Measurements from ENCODE around the gene DMRT3. TPM values are rescaled to one million over a fixed set of nuclear protein-coding genes. Genes with fewer than 3 reads are reported as not detected.
"Not testable (repeated sequence)": the region's sequence is repeated elsewhere in the genome, so short reads cannot be mapped to it uniquely, and the experiment has no call there.

Gene DMRT3
- total RNA-seq, 1 donor from 2014 or later = not detected

GRCh38 chr9:971901-972500 lies 4.5 kb upstream of the DMRT3 start:
- DNase-seq = no peak

DNA sequence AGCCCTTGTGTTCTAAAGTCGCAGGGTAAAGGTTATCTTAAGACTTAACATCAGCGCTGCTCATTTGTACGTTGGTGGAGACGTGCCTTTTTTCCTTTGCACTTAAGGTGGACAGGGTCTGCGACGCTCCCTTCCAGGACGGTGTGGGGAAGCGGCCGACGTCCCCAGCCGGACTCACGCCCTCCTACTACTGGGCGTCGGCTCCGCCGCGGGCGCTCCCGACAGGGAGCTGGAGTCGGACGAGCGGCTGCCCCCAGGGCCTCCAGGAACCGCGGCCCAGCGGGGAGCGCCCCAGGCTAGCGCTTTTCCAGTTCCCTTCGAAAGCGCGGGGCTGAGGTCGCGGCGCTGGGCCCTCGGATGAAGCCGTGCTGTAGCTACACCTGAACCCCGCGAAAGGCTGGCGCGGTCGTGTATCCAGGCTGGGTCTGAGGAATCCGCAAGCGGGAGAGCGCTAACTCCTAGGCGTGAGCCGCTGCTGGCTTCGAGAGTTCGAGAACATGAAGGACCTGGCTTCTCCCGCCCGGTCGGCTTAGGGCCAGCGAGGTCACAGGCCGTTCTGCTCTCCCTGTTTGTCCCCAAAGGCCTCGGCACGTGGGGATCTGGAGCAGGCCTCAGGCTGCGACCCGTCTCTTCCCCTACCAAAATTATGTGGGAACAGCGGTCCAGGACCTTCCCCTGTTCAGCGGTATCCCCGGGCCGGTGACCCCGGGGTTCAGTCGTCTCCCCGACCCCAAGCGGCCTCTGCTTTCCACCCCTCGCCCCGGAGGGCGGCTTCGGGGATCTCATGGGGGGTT lies 3.8 kb upstream of the DMRT3 start:
- DNase-seq = peak; percentile 10

DNA sequence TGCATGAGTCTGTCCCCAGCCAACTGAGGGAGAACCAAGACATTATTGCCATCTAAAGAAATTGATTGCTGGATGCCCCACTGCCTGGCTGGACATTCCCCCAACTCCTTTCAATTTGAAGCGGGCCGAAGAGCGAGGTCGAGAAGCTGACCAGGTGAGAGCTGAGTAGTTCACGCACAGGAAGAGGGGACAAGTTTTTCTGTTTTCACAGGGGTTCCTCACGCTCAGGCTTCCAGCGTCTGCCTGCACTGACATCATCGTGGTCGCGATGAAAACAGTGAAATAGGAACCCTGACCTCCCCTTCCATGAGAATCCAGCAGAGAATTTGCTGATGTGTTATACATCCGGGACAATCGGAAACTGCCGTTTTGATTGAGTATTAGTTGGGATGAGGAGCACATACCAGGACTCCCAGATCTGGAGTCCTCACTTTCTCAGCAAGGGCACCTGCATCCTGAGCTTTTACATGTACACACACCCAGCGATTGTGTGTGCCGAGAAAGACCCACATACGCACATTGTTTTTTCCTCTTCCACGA lies 3.1 kb upstream of the DMRT3 start:
- DNase-seq = no peak

GRCh38 chr9:974031-974995 lies 2.1 kb upstream of the DMRT3 start:
- no peak for DNase-seq

GRCh38 chr9:974996-975739 lies 1.3 kb upstream of the DMRT3 start:
- DNase-seq = no peak

- DNase-seq = no peak
Measured at GRCh38 chr9:975740-976257, 656 bp upstream of the DMRT3 start.

DNA sequence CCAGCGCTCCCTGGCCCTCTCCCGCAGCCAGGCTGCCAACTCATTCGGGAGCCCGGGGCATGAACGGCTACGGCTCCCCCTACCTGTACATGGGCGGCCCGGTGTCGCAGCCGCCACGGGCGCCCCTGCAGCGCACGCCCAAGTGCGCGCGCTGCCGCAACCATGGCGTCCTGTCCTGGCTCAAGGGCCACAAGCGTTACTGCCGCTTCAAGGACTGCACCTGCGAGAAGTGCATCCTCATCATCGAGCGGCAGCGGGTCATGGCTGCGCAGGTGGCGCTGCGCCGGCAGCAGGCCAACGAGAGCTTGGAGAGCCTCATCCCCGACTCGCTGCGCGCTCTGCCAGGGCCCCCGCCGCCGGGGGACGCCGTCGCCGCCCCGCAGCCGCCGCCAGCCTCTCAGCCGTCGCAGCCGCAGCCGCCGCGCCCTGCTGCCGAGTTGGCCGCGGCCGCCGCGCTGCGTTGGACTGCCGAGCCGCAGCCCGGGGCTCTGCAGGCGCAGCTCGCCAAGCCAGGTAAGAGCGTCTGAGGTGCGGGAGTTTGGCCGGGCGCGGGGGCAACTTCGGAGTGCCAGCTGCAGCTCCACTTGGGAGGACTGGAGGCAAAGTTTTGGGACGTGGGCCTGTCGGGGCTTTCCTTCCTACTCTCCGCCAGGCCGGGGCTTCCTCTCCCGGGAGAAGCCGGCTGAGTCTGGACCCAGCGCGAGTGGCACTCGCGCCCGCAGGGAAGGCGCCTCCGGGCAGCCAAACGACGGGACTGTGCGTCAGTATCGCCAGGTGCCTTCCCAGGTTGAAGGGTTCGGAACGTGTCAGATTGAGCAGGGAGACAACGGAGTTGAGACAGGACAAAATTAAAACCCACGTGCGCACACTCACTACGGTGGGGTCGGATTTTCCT lies 735 bp downstream of the DMRT3 start:
- DNase-seq = no peak

- no peak for DNase-seq
Measured at GRCh38 chr9:977838-978830, 1.7 kb downstream of the DMRT3 start.

GRCh38 chr9:979983-980382 lies 3.5 kb downstream of the DMRT3 start:
- DNase-seq = no peak

DNA sequence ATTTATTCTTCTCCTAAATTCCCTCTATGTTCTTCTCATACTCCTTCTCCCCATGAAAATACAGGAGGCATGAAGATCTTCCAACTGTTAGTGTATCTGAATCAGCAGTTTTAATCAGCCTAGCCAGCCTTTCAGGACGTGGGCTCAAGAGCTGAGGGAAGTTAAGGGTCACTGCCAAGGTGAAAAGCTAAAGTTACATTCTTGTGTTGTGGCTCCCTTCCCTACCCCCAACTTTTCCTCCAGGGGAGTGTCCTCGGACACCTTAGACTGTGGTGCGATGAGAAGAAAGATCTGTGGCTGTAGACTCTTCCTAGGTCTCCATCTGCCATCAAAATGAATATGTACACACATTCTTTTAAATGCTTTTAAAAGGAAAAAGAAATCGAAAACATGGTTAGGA lies 4.2 kb downstream of the DMRT3 start:
- DNase-seq = no peak

DNA sequence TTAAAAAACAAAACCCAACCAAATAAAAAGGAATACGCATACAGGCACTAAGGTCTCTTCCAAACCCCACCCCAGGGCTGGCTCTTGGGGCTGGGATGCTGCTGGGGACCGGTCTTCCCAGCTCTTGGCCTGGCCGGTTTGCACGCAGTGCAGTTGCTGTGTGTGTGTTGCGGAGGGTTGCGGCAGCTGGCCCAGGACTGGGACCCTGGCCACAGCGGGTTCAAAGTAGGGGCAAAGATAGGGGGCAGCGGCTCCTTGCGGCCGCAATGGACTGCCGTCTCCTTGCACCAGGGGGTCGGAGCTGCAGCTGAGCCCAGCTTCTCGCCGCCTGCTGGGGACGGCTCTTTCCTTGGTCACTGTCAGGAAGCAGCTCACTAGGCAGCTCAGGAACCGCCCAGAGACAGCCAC lies 5.0 kb downstream of the DMRT3 start:
- DNase-seq = no peak

DNA sequence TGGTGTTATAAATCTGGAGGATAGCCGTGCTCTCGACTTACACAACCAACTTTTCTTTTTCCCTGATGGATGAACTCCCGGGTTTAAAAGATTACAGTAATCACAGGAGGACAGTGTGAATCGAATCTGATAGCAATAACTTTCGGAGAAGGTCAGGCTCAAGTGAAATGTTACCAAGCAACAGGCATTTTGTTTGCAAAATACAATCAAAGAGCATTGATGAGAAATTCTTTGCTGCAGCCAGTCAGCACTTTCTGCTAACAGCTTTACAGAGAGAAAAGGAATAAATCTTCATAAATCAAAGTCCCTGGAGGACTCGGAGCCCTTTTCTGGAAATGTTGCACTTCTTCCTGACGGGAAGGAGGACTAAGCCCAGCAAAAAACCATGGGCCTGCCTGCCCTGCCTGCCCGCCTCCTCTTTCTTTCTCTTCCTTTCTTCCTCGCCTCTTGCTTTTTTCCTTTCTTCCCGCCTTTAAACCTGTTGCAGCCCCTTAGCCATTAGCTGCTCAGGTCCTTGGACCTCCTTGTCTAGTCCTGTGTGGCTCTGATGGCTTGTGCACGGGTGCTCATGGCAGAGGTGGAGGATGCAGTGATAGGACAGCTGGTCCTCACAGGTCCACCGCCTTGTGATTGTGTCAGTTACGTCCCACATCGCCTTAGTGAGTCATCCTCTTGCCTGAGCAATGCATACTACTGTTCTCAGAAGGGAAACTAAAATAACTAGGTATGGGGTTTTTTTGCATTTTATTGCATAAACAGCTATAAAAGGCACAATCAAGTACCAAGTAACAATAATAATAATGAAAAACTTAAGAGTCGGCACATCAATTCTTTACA lies 6.2 kb downstream of the DMRT3 start:
- no peak for DNase-seq

DNA sequence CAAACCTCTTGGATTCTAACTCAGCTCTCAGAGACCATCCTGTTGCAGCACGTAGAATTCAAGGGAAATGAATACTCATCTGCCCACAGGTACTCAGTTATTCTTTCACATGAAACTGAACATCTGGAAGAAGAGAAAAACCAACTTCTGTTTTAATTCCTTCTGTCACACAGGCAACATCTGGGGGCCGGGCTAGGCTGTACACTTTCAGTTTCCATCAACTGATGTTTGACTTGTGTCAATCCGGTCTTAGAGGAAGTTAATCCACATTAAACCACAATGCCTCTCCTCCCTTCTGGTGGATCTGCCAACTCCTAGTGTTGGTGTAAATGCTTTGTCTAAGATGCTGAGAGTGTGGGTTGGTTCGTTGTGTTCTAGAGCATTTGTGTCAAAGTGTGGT lies 17.6 kb downstream of the DMRT3 start:
- no peak for DNase-seq

DNA sequence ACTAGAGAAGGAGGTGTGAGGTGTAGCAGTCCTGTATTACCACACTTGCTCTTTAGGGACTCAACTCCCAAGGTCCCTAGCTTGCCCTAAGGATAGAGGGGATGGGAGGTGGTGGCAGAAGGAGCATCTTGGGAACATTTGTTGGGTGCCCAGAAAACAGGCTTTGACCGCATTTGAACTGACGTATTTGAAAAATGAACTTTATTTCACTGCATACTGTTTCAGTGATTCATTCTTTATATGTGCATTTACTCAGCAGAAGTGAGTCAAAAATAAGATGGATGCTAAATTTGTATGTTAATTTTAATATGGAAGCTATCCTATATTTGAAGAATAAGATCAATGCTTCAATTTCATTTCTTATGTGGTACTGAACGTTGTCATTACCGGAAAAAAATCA lies 18.7 kb downstream of the DMRT3 start:
- no peak for DNase-seq

- no peak for DNase-seq
Measured at GRCh38 chr9:995781-996180, 19.3 kb downstream of the DMRT3 start.

DNA sequence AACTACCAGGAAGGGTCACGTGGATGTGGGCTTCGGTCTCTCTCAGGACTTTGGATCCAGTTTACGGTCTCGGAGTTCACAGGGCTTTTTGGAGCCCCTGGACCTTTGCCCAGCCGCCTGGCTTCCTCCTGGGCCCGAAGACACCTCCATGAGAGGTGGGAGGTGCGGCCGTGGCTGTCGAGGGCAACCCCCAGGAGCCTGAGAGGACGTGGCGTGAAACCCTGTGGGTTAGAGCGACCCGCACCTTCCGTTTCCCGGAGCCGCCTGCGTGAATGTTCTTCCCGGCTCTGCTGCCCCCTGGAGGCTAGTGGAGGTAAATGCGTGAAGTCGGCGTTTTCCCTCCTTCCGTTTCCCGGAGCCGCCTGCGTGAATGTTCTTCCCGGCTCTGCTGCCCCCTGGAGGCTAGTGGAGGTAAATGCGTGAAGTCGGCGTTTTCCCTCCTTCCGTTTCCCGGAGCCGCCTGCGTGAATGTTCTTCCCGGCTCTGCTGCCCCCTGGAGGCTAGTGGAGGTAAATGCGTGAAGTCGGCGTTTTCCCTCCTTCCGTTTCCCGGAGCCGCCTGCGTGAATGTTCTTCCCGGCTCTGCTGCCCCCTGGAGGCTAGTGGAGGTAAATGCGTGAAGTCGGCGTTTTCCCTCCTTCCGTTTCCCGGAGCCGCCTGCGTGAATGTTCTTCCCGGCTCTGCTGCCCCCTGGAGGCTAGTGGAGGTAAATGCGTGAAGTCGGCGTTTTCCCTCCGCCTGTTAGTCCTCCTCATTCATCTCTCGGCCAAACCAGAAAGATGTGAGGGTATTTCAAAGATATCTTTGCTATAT lies 22.1 kb downstream of the DMRT3 start:
- DNase-seq = not testable (repeated sequence)

- no peak for DNase-seq
Measured at GRCh38 chr9:1001838-1002237, 25.4 kb downstream of the DMRT3 start.

DNA sequence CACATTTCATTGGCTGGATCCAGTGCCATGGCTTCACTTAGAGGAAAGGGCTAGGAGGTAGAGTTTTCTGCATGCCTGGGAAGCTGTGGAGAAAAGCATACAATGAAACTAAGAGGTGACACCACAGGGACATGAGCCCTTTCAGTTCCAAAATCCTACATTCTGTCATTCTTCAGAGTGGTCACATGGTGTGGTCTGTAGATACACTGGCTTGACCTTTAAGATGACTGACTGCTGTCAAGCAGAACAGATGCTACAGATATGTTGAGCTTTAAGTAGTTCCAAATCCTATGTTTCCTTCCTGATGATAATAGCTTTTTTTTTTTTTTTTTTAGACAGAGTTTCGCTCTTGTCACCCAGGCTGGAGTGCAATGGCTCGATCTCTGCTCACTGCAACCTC lies 26.2 kb downstream of the DMRT3 start:
- no peak for DNase-seq

Data from dermis blood vessel endothelial cell (primary cell).